GM12864 (cell line): ENCODE results near the gene BTK.

ENCODE experiments used
- DNase-seq: peaks from one replicate; pipeline ENCODE4 v3.0.0-alpha.2; 2011; ENCODE audit warnings: low read depth
- H3K4me3 ChIP-seq: 2 replicates; pipeline ENCODE4 v1.5.1; 2011; ENCODE audit warnings: mild to moderate bottlenecking, low read depth, low read length, control low read depth
- CTCF ChIP-seq: IDR thresholded peaks from 2 replicates; pipeline ENCODE4 v1.5.1; 2011; ENCODE audit warnings: low read depth, mild to moderate bottlenecking, moderate library complexity, low read length, control low read depth, inconsistent platforms; ENCODE audit errors: missing control alignments

BTK gene

GRCh38 chrX:101365301-101365795 lies 20.6 kb downstream of the BTK start:
- DNase-seq = no peak
- no peak for TF ChIP-seq CTCF
- no peak overlapping the region for H3K4me3 ChIP-seq

DNA sequence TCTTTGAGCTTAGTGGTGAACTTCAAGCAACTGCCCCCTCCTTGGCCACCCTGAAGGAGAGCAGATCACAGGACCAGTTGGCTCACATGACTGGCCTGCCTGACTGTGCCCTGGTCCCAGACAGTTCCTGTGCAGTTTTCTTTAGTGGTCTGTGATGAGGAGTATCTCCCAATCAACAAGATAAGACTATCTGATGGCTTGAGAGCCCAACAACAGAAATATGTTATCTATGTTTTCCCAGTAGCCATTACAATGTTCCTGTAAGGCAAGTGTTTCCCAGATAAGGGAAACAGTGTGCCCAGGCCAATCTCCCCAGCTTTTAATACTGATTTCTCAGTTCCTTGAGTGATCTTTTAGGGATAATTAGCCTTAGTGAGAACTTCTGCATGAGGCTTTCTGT lies 23.2 kb downstream of the BTK start:
- TF ChIP-seq CTCF = no peak
- no peak overlapping the region for H3K4me3 ChIP-seq
- no peak for DNase-seq

- H3K4me3 ChIP-seq = no peak overlapping the region
- no peak for DNase-seq
- no peak for TF ChIP-seq CTCF
Observed at GRCh38 chrX:101362116-101362515, 23.9 kb downstream of the BTK start.

DNA sequence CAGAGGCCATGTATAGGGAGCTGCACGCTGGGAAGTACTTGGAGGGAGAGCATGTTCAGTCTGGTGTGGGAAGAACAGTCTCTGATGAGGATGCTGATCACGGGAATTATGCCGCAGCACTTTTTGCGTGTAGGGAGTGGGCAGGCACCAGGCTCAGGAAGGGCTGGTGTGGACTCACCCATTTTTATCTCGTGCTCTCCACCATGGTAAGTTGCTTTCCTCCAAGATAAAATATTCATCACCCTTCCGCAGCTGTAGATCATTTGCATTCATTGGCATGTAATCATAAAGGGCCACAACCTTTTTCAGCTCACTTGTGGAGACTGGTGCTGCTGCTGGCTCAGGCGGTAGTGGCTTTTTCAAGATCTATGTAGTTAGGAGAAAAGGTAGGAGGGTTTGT lies 25.6 kb downstream of the BTK start:
- H3K4me3 ChIP-seq = no peak overlapping the region
- TF ChIP-seq CTCF = no peak
- no peak for DNase-seq

GRCh38 chrX:101359966-101360365 lies 26.0 kb downstream of the BTK start:
- DNase-seq = no peak
- TF ChIP-seq CTCF = no peak

GRCh38 chrX:101357166-101357795 lies 28.7 kb downstream of the BTK start:
- TF ChIP-seq CTCF = peak; percentile 44
- DNase-seq = no peak
- no peak overlapping the region for H3K4me3 ChIP-seq

More at GRCh38 chrX:101359966-101360365, 26.0 kb downstream of the BTK start:
- no peak overlapping the region for H3K4me3 ChIP-seq

DNA sequence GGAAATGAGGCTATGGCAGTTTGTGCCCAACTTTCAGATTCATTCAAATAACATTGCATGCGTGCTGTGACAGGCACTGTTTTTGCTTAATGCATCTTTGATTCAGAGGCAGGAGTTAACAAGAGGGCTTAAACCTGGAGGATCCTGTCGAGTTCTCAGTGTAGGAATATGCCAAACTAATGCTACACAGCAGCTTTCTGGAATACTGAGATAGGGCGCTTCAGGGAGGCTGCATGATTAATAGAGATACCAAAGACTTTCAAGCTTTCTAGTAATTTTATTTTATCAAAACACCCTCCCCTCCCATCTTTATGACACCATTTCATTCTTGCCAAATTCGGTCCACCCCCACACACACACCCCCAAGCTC lies 36.8 kb downstream of the BTK start:
- no peak for DNase-seq
- H3K4me3 ChIP-seq = peak overlapping the region; percentile 80
- TF ChIP-seq CTCF = no peak
